ENCODE measurements around the gene PGLYRP1.

The PGLYRP1 gene

GRCh38 chr19:46017095-46017429, 5.8 kb downstream of the PGLYRP1 start:
- no peak overlapping the region for H2BK15ac ChIP-seq (ENCODE audit: low read depth, poor library complexity, severe bottlenecking)
- no peak overlapping the region for H2BK5ac ChIP-seq (ENCODE audit: low read depth, low read length, poor library complexity, severe bottlenecking)
- no peak overlapping the region for H2AK5ac ChIP-seq (ENCODE audit: low read length, severe bottlenecking)
- peaks cover 4 to 31% of the 10 kb centered on the region in 2 experiments for H3K27me3 ChIP-seq (ENCODE audit: control insufficient read depth in 1 of 2, insufficient read depth in 1 of 2, low read length in 2 of 2)
- no peak overlapping the region for H4K8ac ChIP-seq (ENCODE audit: low read length)
- DNase-seq, result no peak
- H3K9ac ChIP-seq (ENCODE audit: low read length), result no peak overlapping the region
- H2BK120ac ChIP-seq (ENCODE audit: low read depth, low read length), result no peak overlapping the region
- H3K4me1 ChIP-seq (ENCODE audit: control insufficient read depth, insufficient read depth, low read depth, low read length), result peaks cover 23% of the 10 kb centered on the region
- peaks cover 4 to 28% of the 10 kb centered on the region in 2 experiments for H3K36me3 ChIP-seq (ENCODE audit: control insufficient read depth in 1 of 2, insufficient read depth in 2 of 2, low read depth in 1 of 2, low read length in 2 of 2)
- WGBS, result 58% methylated on average over 7 of the region's 7 CpGs
- no peak overlapping the region for H2BK12ac ChIP-seq (ENCODE audit: low read length in 2 of 2)
- H3K4me2 ChIP-seq (ENCODE audit: low read length, poor library complexity, severe bottlenecking), result no peak overlapping the region
- H3K4ac ChIP-seq (ENCODE audit: low read depth in 1 of 2, low read length in 2 of 2), result no peak overlapping the region
- H3K18ac ChIP-seq (ENCODE audit: low read depth in 1 of 2, low read length in 2 of 2), result no peak overlapping the region
- no peaks in the 10 kb centered on the region for H3K9me3 ChIP-seq (ENCODE audit: control insufficient read depth, low read length)
- H2AFZ ChIP-seq (ENCODE audit: low read depth, low read length), result no peak overlapping the region
- H3K23ac ChIP-seq (ENCODE audit: low read length in 2 of 2), result no peak overlapping the region
- H3K14ac ChIP-seq (ENCODE audit: low read length in 2 of 2), result no peak overlapping the region
- peaks cover 4% of the 10 kb centered on the region for H3K79me1 ChIP-seq (replicated peaks; ENCODE audit: low read length, poor library complexity, severe bottlenecking)
- no peak overlapping the region for H3K4me3 ChIP-seq (ENCODE audit: insufficient read depth in 1 of 2, low read depth in 1 of 2, low read length in 2 of 2)
- no peak overlapping the region for H3K27ac ChIP-seq (ENCODE audit: low read length, poor library complexity, severe bottlenecking)
- no peak overlapping the region for H4K91ac ChIP-seq (ENCODE audit: low read length)

GRCh38 chr19:46016426-46017094, 6.3 kb downstream of the PGLYRP1 start:
- H3K27ac ChIP-seq (ENCODE audit: low read length, poor library complexity, severe bottlenecking), result no peak overlapping the region
- peak overlapping the region in 1 of 2 experiments; percentile 30 for H3K18ac ChIP-seq (ENCODE audit: low read depth in 1 of 2, low read length in 2 of 2)
- H3K36me3 ChIP-seq (ENCODE audit: control insufficient read depth in 1 of 2, insufficient read depth in 2 of 2, low read depth in 1 of 2, low read length in 2 of 2), result peaks cover 4 to 24% of the 10 kb centered on the region in 2 experiments
- no peak overlapping the region for H3K9ac ChIP-seq (ENCODE audit: low read length)
- H3K4ac ChIP-seq (ENCODE audit: low read depth in 1 of 2, low read length in 2 of 2), result no peak overlapping the region
- H2BK12ac ChIP-seq (ENCODE audit: low read length in 2 of 2), result no peak overlapping the region
- H2AFZ ChIP-seq (ENCODE audit: low read depth, low read length), result no peak overlapping the region
- H2AK5ac ChIP-seq (ENCODE audit: low read length, severe bottlenecking), result peak overlapping the region; percentile 11
- no peak overlapping the region for H2BK15ac ChIP-seq (ENCODE audit: low read depth, poor library complexity, severe bottlenecking)
- no peak overlapping the region for H3K14ac ChIP-seq (ENCODE audit: low read length in 2 of 2)
- no peak overlapping the region for H2BK120ac ChIP-seq (ENCODE audit: low read depth, low read length)
- H4K91ac ChIP-seq (ENCODE audit: low read length), result no peak overlapping the region
- no peaks in the 10 kb centered on the region for H3K9me3 ChIP-seq (ENCODE audit: control insufficient read depth, low read length)
- peaks cover 4 to 26% of the 10 kb centered on the region in 2 experiments for H3K27me3 ChIP-seq (ENCODE audit: control insufficient read depth in 1 of 2, insufficient read depth in 1 of 2, low read length in 2 of 2)
- no peak overlapping the region for H3K23ac ChIP-seq (ENCODE audit: low read length in 2 of 2)
- WGBS, result 2% methylated on average over 47 of the region's 48 CpGs
- H4K8ac ChIP-seq (ENCODE audit: low read length), result no peak overlapping the region
- DNase-seq, result peak; percentile 78
- peaks cover 4% of the 10 kb centered on the region for H3K79me1 ChIP-seq (replicated peaks; ENCODE audit: low read length, poor library complexity, severe bottlenecking)
- H3K4me1 ChIP-seq (ENCODE audit: control insufficient read depth, insufficient read depth, low read depth, low read length), result peaks cover 23% of the 10 kb centered on the region
- peak overlapping the region; percentile 53 to 77 for H3K4me3 ChIP-seq (ENCODE audit: insufficient read depth in 1 of 2, low read depth in 1 of 2, low read length in 2 of 2)
- H2BK5ac ChIP-seq (ENCODE audit: low read depth, low read length, poor library complexity, severe bottlenecking), result no peak overlapping the region
- peak overlapping the region; percentile 76 for H3K4me2 ChIP-seq (ENCODE audit: low read length, poor library complexity, severe bottlenecking)

GRCh38 chr19:46015687-46016425, 7.0 kb downstream of the PGLYRP1 start:
- Histone ChIP-seq H3K14ac (ENCODE audit: low read length in 2 of 2) (no peak overlapping the region), H3K4me3 (ENCODE audit: insufficient read depth in 1 of 2, low read depth in 1 of 2, low read length in 2 of 2) (peak overlapping the region; percentile 53 to 77), H2AFZ (ENCODE audit: low read depth, low read length) (no peak overlapping the region), H2BK12ac (ENCODE audit: low read length in 2 of 2) (no peak overlapping the region), H3K9ac (ENCODE audit: low read length) (no peak overlapping the region), H2AK5ac (ENCODE audit: low read length, severe bottlenecking) (no peak overlapping the region), H3K23ac (ENCODE audit: low read length in 2 of 2) (peak overlapping the region in 1 of 2 experiments; percentile 24), H3K4ac (ENCODE audit: low read depth in 1 of 2, low read length in 2 of 2) (no peak overlapping the region), H2BK15ac (ENCODE audit: low read depth, poor library complexity, severe bottlenecking) (no peak overlapping the region), H3K18ac (ENCODE audit: low read depth in 1 of 2, low read length in 2 of 2) (no peak overlapping the region), H2BK5ac (ENCODE audit: low read depth, low read length, poor library complexity, severe bottlenecking) (no peak overlapping the region), H3K36me3 (ENCODE audit: control insufficient read depth in 1 of 2, insufficient read depth in 2 of 2, low read depth in 1 of 2, low read length in 2 of 2) (peaks cover 4 to 21% of the 10 kb centered on the region in 2 experiments), H3K4me2 (ENCODE audit: low read length, poor library complexity, severe bottlenecking) (peak overlapping the region; percentile 76), H4K91ac (ENCODE audit: low read length) (no peak overlapping the region), H3K27ac (ENCODE audit: low read length, poor library complexity, severe bottlenecking) (no peak overlapping the region), H3K4me1 (ENCODE audit: control insufficient read depth, insufficient read depth, low read depth, low read length) (peaks cover 23% of the 10 kb centered on the region), H3K27me3 (ENCODE audit: control insufficient read depth in 1 of 2, insufficient read depth in 1 of 2, low read length in 2 of 2) (peaks cover 4 to 22% of the 10 kb centered on the region in 2 experiments), H4K8ac (ENCODE audit: low read length) (no peak overlapping the region), H3K79me1 (replicated peaks; ENCODE audit: low read length, poor library complexity, severe bottlenecking) (peaks cover 4% of the 10 kb centered on the region), H2BK120ac (ENCODE audit: low read depth, low read length) (no peak overlapping the region), H3K9me3 (ENCODE audit: control insufficient read depth, low read length) (no peaks in the 10 kb centered on the region)
- no peak for DNase-seq
- 10% methylated on average over 61 of the region's 63 CpGs for whole genome bisulfite sequencing

GRCh38 chr19:46014941-46015686, 7.7 kb downstream of the PGLYRP1 start:
- Histone ChIP-seq H2BK5ac (ENCODE audit: low read depth, low read length, poor library complexity, severe bottlenecking) (no peak overlapping the region), H3K18ac (ENCODE audit: low read depth in 1 of 2, low read length in 2 of 2) (no peak overlapping the region), H3K27ac (ENCODE audit: low read length, poor library complexity, severe bottlenecking) (no peak overlapping the region), H3K36me3 (ENCODE audit: control insufficient read depth in 1 of 2, insufficient read depth in 2 of 2, low read depth in 1 of 2, low read length in 2 of 2) (peaks cover 4 to 18% of the 10 kb centered on the region in 2 experiments), H3K9me3 (ENCODE audit: control insufficient read depth, low read length) (no peaks in the 10 kb centered on the region), H3K4me2 (ENCODE audit: low read length, poor library complexity, severe bottlenecking) (peak overlapping the region; percentile 76), H3K79me1 (replicated peaks; ENCODE audit: low read length, poor library complexity, severe bottlenecking) (peaks cover 4% of the 10 kb centered on the region), H2BK120ac (ENCODE audit: low read depth, low read length) (no peak overlapping the region), H2AFZ (ENCODE audit: low read depth, low read length) (no peak overlapping the region), H3K4me1 (ENCODE audit: control insufficient read depth, insufficient read depth, low read depth, low read length) (peaks cover 24% of the 10 kb centered on the region), H2BK12ac (ENCODE audit: low read length in 2 of 2) (no peak overlapping the region), H3K9ac (ENCODE audit: low read length) (no peak overlapping the region), H4K91ac (ENCODE audit: low read length) (no peak overlapping the region), H3K27me3 (ENCODE audit: control insufficient read depth in 1 of 2, insufficient read depth in 1 of 2, low read length in 2 of 2) (peaks cover 4 to 22% of the 10 kb centered on the region in 2 experiments), H3K4ac (ENCODE audit: low read depth in 1 of 2, low read length in 2 of 2) (no peak overlapping the region), H2AK5ac (ENCODE audit: low read length, severe bottlenecking) (no peak overlapping the region), H2BK15ac (ENCODE audit: low read depth, poor library complexity, severe bottlenecking) (peak overlapping the region; percentile 37), H3K23ac (ENCODE audit: low read length in 2 of 2) (no peak overlapping the region), H3K14ac (ENCODE audit: low read length in 2 of 2) (no peak overlapping the region), H3K4me3 (ENCODE audit: insufficient read depth in 1 of 2, low read depth in 1 of 2, low read length in 2 of 2) (peak overlapping the region; percentile 55 to 59), H4K8ac (ENCODE audit: low read length) (no peak overlapping the region)
- peak; percentile 32 for DNase-seq
- 2% methylated on average over 51 of the region's 74 CpGs for WGBS
